Keratinocyte (primary cell): ENCODE results near the gene TUBGCP6.

Source experiments
- CTCF ChIP-seq, 3 experiments: IDR thresholded peaks in 1 of 3; conservative IDR thresholded peaks in 1 of 3; optimal IDR thresholded peaks in 1 of 3; 2 replicates in 2 of 3; 3 replicates in 1 of 3; pipeline versions ENCODE3 to v1.5.1; 2011; ENCODE audit warnings: low read length in 3 of 3, mild to moderate bottlenecking in 3 of 3, moderate library complexity in 2 of 3, control low read depth in 1 of 3, inconsistent platforms in 1 of 3; ENCODE audit not compliant: insufficient read depth in 2 of 3; ENCODE audit errors: extremely low read depth in 1 of 3
- EZH2 ChIP-seq: IDR thresholded peaks from one replicate; pipeline ENCODE4 v1.6.1; 2012; ENCODE audit warnings: inconsistent platforms, mild to moderate bottlenecking, low read length, moderate library complexity

DNA sequence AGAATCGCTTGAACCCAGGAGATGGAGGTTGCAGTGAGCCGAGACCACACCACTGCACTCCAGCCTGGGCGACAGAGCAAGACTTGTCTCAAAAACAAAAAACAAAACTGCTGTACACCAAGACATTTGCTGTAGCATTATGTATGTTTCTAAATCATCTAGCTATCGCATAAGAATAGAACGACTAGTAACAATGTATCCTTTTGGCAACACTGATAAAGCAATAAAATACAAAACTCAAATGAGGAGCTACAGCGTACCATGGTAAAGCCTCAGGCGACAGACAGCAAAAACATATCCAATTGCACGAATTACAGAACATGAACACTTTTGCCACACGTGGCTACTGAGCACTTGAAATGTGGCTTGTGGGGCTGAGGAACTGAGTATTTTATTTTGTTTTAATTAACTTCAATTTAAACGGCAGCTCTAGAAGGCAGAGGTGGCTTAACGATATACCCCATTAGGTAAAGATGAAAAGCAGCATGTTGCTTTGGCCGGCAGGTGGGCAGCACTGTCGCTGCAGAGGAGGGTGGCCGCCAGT, 2.3 kb downstream of the TUBGCP6 start:
- no peak for TF ChIP-seq CTCF (optimal IDR thresholded peaks at IDR 0.05 in 1 of 3, IDR thresholded peaks at IDR 0.05 in 1 of 3, conservative IDR thresholded peaks at IDR 0.05 in 1 of 3; ENCODE audit: extremely low read depth in 1 of 3, insufficient read depth in 2 of 3, low read length in 3 of 3)
- TF ChIP-seq EZH2: no peak
